ENCODE data around the gene TEX12. TPM values are rescaled to one million over a fixed set of nuclear protein-coding genes. Genes with fewer than 3 reads are reported as not detected.
A peak's percentile ranks its signal among the peaks of the same experiment; 100 is the strongest.
"Not testable (repeated sequence)": the region's sequence is repeated elsewhere in the genome, so short reads cannot be mapped to it uniquely, and the experiment has no call there.

TEX12 gene
- polyA plus RNA-seq, 12 donors = 0.22 to 0.44 (median 0.23) TPM; not detected in 7

GRCh38 chr11:112163875-112164685 is 3.1 kb upstream of the TEX12 start, which contains the start of gene IL18:
TSS of gene IL18 (minus strand) at chr11:112164094. CDS start at chr11:112155053, 9,041 bp downstream.
- no peak for DNase-seq

DNA sequence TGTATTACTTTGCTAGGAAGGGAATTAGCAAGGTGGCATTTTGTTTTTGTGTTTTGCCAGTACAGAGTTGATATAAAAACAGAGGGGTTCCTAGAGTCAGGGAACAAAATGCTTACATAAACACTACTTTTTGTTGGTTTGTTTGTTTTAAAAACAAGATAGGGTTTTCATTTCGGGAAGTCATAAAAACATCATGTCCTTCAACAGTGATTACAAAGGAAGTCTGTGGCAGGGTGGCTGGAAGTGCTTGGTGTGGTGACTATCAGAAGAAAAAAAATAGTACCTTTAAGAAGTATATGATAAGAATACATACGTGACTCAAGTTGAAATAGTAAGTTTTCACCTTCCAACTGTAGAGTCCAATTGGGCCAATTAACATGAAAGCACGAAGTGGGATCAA is 2.1 kb upstream of the TEX12 start:
- DNase-seq = no peak

GRCh38 chr11:112166562-112166961 is 610 bp upstream of the TEX12 start:
- DNase-seq = no peak

- DNase-seq = no peak
These were observed 5.3 kb downstream of the TEX12 start for GRCh38 chr11:112172362-112172994.

- no peak for DNase-seq
These were observed 6.0 kb downstream of the TEX12 start for GRCh38 chr11:112173152-112173551.

DNA sequence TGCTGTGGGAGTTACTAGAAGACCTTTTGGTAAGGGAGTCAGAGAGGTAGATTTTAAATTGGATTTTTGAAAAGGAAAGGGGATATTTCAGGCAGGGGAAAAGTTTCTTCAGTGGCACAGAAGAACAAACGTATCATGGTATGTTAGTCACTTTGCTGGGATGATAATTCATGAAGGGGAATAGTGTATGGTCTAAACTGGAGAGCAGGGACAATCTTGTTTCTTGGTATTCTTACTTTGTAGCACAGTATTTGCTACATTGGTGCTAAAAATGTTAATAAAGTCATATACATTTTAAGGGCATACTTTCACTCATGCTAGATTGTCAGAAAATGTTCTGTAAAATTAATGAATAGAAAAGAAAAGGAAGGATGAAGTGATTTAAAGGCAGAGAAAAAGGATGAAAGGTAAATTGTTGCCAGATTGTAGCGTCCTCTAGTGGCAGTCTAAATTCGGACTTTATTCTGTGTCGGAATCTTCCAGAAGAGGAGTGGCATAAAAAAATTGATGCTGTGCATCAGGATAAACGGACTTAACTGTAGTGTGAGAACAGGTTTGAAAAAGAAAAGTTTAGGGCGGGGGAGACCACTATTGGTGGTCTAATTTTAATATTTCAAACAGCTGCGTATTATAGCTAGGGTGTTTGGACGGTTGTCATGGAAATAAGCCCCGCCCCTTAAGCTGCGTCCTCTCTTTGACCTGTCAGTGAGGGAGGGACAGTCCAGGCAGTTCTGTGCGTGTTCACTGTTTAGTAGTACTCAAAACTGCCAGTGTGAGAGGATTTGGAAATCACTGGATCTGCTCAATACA is 7.8 kb downstream of the TEX12 start, which contains the start of gene BCO2:
BCO2 (plus strand) TSS at position 724 of the 810 bp plus-strand sequence. CDS start 90 bp downstream, outside the sequence.
- DNase-seq = peak; percentile 91

DNA sequence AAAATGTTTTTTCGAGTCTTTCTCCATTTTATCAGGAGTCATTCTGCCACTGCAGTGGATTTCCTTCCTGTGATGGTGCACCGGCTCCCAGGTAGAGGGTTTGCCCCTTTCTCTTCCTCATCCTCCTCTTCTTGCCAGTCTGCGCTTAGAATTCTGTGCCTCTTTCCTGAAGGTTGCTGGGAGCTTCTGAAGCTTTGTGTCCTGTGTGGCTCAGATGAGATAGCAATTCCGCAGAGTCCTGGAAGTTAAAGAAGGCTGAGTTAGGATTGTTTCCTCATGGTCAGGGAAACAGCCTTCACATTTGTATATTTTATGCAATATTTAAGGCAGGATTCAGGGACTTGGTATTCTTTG is 8.4 kb downstream of the TEX12 start:
- DNase-seq = peak; percentile 20

GRCh38 chr11:112176077-112176476 is 8.9 kb downstream of the TEX12 start:
- DNase-seq = no peak

- no peak for DNase-seq
These were observed 10.4 kb downstream of the TEX12 start for GRCh38 chr11:112177589-112177988.

- no peak for DNase-seq
These were observed 11.3 kb downstream of the TEX12 start for GRCh38 chr11:112178428-112178827.

GRCh38 chr11:112178936-112179335 is 11.8 kb downstream of the TEX12 start:
- DNase-seq = no peak

GRCh38 chr11:112179601-112180000 is 12.4 kb downstream of the TEX12 start:
- no peak for DNase-seq

DNA sequence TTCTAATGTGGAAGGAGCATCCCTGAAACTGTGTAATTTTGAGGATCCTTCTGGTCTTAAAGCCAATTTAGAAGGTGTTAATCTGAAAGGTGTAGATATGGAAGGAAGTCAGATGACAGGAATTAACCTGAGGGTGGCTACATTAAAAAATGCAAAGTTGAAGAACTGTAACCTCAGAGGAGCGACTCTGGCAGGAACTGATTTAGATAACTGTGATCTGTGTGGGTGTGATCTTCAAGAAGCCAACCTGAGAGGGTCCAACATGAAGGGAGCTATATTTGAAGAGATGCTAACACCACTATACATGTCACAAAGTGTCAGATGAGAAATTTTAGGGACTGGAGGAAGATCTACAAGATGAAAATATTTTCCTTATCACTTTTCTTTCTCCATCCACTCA is 15.7 kb downstream of the TEX12 start:
- DNase-seq = no peak

- no peak for DNase-seq
These were observed 18.7 kb downstream of the TEX12 start for GRCh38 chr11:112185883-112186282.

DNA sequence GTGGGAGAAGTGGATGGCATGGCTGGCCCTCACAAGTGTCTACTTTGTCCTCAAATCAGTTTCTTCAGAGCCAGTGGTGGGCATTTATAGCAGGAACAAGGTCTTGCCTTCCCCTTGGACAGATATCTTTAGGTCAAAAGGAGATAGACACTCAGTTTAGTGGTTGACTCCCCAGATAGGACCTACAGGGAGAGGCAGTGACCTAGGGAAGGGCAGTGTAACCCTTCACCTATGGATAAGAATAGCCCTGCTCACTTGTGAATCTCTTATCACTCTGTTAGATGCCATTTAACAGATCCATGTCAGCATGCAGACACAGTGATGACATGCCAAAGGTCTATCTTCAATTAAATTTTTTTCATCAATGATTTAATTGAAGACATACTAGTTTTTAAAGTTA is 19.1 kb downstream of the TEX12 start:
- DNase-seq = no peak

DNA sequence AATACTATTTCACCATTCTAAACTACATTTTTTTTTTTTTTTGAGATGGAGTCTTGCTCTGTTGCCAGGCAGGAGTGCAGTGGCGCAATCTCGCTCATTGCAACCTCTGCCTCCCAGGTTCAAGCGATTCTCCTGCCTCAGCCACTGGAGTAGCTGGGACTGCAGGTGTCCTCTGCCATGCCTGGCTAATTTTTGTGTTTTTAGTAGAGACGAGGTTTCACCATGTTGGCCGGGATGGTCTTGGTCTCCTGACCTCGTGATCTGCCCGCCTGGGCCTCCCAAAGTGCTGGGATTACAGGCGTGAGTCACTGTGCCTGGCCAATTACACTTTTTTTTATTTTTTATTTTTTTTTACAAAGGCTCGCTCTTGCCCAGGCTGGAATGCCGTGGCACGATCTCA is 27.9 kb downstream of the TEX12 start:
- not testable (repeated sequence) for DNase-seq

- no peak for DNase-seq
These were observed 28.8 kb downstream of the TEX12 start for GRCh38 chr11:112195951-112196351.

GRCh38 chr11:112196519-112197087 is 29.4 kb downstream of the TEX12 start:
- no peak for DNase-seq

- DNase-seq = not testable (repeated sequence)
These were observed 31.9 kb downstream of the TEX12 start for GRCh38 chr11:112199101-112199500.

DNA sequence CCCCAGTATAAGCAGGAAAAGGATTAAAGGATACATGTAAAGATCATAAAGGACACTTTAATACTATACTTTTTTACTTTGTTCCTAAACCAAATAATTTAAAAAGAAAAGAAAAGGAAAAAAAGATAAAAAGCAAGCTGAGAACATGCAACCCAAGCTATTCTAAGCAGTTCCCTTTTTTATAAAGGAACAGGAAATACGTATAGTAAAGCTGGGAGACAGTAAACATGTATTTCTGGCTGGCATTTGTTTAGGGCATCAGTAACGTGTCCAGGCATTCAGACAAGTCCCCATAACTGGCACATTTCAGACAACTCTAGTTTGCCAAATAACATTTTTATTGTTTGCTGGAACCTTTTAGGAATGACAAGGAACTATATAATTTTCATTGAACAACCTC is 33.1 kb downstream of the TEX12 start:
- no peak for DNase-seq

GRCh38 chr11:112206071-112206470 is 38.9 kb downstream of the TEX12 start:
- DNase-seq = no peak

GRCh38 chr11:112210890-112211289 is 43.7 kb downstream of the TEX12 start:
- no peak for DNase-seq
